Glutamatergic neuron (in vitro differentiated cells): ENCODE data around the gene SRRT. TPM values are rescaled to one million over a fixed set of nuclear protein-coding genes. Genes with fewer than 3 reads are reported as not detected.

Experiments used
- DNase-seq: peaks from one replicate; pipeline ENCODE4 v3.0.0; 2022
- H3K27ac Mint-ChIP-seq: one replicate; pipeline ENCODE4 v1.8.0; 2020; ENCODE audit warnings: mild to moderate bottlenecking, mixed read lengths, inconsistent platforms; ENCODE audit not compliant: unreplicated experiment
- H3K27me3 Mint-ChIP-seq: one replicate; pipeline ENCODE4 v1.8.0; 2020; ENCODE audit warnings: mild to moderate bottlenecking, moderate library complexity, mixed read lengths, inconsistent platforms; ENCODE audit not compliant: unreplicated experiment
- H3K36me3 Mint-ChIP-seq: one replicate; pipeline ENCODE4 v1.8.0; 2020; ENCODE audit warnings: mild to moderate bottlenecking, mixed read lengths, inconsistent platforms; ENCODE audit not compliant: unreplicated experiment
- H3K4me1 Mint-ChIP-seq: one replicate; pipeline ENCODE4 v1.8.0; 2020; ENCODE audit warnings: mild to moderate bottlenecking, low read depth, mixed read lengths, inconsistent platforms; ENCODE audit not compliant: unreplicated experiment
- H3K4me3 Mint-ChIP-seq: one replicate; pipeline ENCODE4 v1.8.0; 2020; ENCODE audit warnings: mild to moderate bottlenecking, mixed read lengths, inconsistent platforms; ENCODE audit not compliant: unreplicated experiment
- H3K9me3 Mint-ChIP-seq: one replicate; pipeline ENCODE4 v1.8.0; 2020; ENCODE audit warnings: mild to moderate bottlenecking, moderate library complexity, mixed read lengths, inconsistent platforms; ENCODE audit not compliant: unreplicated experiment
- CTCF ChIP-seq: fragments of 200-600 bp; sonication (generic); IDR thresholded peaks from one replicate; pipeline ENCODE4 v1.5.0; 2021; ENCODE audit not compliant: partially characterized antibody, unreplicated experiment
- total RNA-seq: library from RNA; stranded (reverse); fragmentation: NEBNext Ultra II Directional; extraction: Animal tissue kit (Norgen Biotek cat#: 25700); gene quantifications from one replicate; pipeline ENCODE4 v1.2.1, GENCODE V29; 2021; ENCODE audit not compliant: unreplicated experiment

The SRRT gene
- total RNA-seq, 1 donor from 2014 or later: 213 TPM

- Mint-ChIP-seq H3K9me3 (peaks cover 7% of the 10 kb centered on the region), H3K27ac (peak overlapping the region; percentile 98), H3K4me1 (peaks cover 7% of the 10 kb centered on the region), H3K4me3 (peak overlapping the region; percentile 84), H3K27me3 (peaks cover 12% of the 10 kb centered on the region), H3K36me3 (no peaks in the 10 kb centered on the region)
- TF ChIP-seq CTCF: no peak
- DNase-seq: peak; percentile 78
Observed at GRCh38 chr7:100835903-100836811, 38.7 kb upstream of the SRRT start.

GRCh38 chr7:100836812-100837098 is 38.1 kb upstream of the SRRT start:
- Mint-ChIP-seq H3K27me3 (peaks cover 10% of the 10 kb centered on the region), H3K9me3 (peaks cover 7% of the 10 kb centered on the region), H3K4me1 (peaks cover 7% of the 10 kb centered on the region), H3K36me3 (no peaks in the 10 kb centered on the region), H3K4me3 (peak overlapping the region; percentile 79), H3K27ac (peak overlapping the region; percentile 98)
- TF ChIP-seq CTCF: no peak
- DNase-seq: no peak

- H3K36me3 Mint-ChIP-seq: no peaks in the 10 kb centered on the region
- TF ChIP-seq CTCF: no peak
- peak; percentile 90 for DNase-seq
- H3K4me1 Mint-ChIP-seq: peaks cover 9% of the 10 kb centered on the region
- peaks cover 10% of the 10 kb centered on the region for H3K27me3 Mint-ChIP-seq
- peak overlapping the region; percentile 98 for H3K27ac Mint-ChIP-seq
- peak overlapping the region; percentile 79 for H3K4me3 Mint-ChIP-seq
- H3K9me3 Mint-ChIP-seq: peaks cover 7% of the 10 kb centered on the region
Observed at GRCh38 chr7:100837099-100837836, 37.6 kb upstream of the SRRT start.

GRCh38 chr7:100839361-100839760 is 35.5 kb upstream of the SRRT start:
- peaks cover 12% of the 10 kb centered on the region for H3K4me1 Mint-ChIP-seq
- H3K27me3 Mint-ChIP-seq: peaks cover 6% of the 10 kb centered on the region
- H3K27ac Mint-ChIP-seq: no peak overlapping the region

More at GRCh38 chr7:100839361-100839760, 35.5 kb upstream of the SRRT start:
- Mint-ChIP-seq H3K4me3 (no peak overlapping the region), H3K36me3 (no peaks in the 10 kb centered on the region), H3K9me3 (peaks cover 7% of the 10 kb centered on the region)
- TF ChIP-seq CTCF: no peak
- DNase-seq: no peak
